Hindlimb muscle (tissue), 1 donor: ENCODE data around the gene ZNF646. TPM values are rescaled to one million over a fixed set of nuclear protein-coding genes. Genes with fewer than 3 reads are reported as not detected.
A peak's percentile ranks its signal among the peaks of the same experiment; 100 is the strongest.

Source experiments
- DNase-seq: peaks from one replicate; pipeline ENCODE4 v3.0.0-alpha.2; 2013
- polyA plus RNA-seq: library from polyadenylated mRNA; unstranded; fragments of 120-200 nt; gene quantifications from one replicate; pipeline ENCODE4 v1.2.1, GENCODE V29; 2013; ENCODE audit not compliant: insufficient read length

The ZNF646 gene
- polyA plus RNA-seq, 1 donor, result 12.6 TPM

DNA sequence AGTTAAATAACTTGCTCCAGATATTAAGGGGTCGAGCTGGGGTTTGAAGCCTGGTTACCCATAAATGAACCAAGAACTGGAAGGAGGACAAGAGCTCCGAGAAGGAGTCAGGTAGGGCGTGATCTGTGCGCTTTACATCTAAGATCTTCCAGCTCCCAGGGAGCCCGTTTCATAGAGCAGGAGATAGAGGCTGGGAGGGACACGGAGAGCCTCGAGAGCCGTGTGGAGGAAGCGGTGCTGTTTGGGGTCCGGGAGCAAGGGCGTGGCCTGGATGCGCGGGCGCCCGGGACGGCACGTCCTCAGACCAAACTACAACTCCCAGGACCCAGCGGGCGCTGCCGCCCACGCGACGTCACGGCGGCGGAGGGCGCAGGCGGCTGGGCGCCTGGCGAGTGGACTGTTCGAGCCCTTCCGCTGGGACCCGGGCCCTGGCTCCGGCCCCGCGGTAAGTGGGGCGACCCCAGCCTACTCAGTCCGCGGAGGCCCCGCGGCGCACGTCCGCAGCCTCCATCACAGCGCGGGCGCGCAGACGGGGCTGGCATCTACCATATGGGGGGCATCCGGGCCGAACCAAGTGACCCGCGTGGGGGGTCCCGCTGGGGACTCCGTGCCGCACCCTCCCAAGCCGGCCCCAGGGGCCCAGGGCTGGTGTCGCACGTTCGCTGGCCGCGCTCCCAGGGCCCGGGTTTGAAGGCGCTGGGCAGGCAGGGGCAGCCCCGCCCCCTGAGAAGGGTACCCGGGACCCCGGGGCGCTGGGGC lies 34.0 kb downstream of the ZNF646 start, which contains the start of gene BCKDK:
BCKDK (plus strand) TSS at position 352 of the 759 bp plus-strand sequence. CDS start 838 bp downstream, outside the sequence.
- DNase-seq, result peak; percentile 73

DNA sequence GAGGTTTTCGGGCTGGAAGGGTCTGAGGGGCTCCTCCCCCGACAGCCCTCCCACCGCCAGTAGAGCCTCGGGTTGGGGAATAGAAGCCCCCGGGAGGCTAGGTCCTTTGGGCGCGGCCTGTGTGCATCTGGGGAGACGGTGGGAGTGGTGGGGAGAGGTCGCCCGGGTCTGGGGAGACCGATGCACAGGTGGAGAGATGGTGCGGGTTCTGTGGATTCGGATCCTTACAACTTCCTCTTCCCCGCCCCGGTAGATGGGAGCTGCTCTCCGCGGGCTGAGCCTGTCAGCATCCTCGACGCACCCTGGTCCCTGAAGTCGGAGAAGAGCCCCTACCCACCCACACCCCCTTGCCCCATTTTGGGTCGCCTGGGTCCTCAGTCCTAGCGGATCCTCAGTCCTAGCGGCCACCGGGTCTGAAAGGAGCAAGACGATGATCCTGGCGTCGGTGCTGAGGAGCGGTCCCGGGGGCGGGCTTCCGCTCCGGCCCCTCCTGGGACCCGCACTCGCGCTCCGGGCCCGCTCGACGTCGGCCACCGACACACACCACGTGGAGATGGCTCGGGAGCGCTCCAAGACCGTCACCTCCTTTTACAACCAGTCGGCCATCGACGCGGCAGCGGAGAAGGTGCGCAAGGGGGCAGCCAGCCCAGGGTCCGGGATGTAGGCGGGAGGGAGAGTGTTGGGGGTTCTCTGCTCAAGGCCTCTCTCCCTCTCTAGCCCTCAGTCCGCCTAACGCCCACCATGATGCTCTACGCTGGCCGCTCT lies 34.8 kb downstream of the ZNF646 start:
- no peak for DNase-seq

DNA sequence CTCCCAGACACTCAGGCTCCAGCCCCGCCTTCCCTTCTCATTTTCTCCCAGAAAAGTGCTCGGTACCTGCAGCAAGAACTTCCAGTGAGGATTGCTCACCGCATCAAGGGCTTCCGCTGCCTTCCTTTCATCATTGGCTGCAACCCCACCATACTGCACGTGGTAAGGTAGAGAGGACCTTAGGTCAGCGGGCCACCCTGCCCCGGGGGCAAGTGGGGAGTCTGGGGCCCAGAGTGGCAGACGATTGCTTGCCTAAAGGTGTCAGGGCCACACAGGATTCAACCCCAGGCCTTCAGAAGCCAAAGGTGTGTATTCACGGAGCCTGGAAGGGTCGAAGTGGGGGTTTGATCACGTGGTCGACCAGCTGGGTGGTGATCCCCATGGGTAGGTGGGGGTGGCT lies 35.4 kb downstream of the ZNF646 start:
- DNase-seq, result no peak

DNA sequence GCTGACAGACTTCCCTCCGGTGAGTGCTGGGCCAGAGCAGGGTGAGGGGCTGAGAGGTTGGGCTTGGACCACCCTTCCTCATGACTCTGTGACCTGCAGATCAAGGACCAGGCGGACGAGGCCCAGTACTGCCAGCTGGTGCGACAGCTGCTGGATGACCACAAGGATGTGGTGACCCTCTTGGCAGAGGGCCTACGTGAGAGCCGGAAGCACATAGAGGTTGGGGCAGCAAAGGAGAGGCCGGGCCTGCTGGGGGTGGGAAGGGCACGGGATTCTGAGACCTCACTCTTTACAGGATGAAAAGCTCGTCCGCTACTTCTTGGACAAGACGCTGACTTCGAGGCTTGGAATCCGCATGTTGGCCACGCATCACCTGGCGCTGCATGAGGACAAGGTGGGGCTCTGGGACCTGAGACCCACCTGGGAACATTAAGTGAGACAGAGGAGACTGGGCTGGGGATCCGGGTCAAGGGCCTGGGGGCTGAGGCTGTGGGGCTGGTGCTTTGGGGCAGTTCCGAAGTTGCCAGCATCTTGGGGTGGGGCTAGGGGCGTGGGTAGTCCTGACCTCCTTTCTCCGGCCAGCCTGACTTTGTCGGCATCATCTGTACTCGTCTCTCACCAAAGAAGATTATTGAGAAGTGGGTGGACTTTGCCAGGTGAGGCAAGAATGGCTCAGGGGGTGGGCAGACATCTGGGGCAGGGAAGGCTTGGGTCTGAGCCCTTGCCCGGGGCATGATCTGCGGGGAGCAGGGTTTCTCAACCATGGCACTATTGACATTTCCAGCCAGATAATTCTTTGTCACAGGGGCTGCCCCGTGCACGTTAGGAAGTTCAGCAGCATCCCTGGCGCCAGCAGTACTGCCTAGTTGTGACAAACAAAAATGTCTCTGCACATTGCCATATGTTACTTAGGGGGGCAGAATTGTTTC lies 36.1 kb downstream of the ZNF646 start:
- DNase-seq, result no peak

DNA sequence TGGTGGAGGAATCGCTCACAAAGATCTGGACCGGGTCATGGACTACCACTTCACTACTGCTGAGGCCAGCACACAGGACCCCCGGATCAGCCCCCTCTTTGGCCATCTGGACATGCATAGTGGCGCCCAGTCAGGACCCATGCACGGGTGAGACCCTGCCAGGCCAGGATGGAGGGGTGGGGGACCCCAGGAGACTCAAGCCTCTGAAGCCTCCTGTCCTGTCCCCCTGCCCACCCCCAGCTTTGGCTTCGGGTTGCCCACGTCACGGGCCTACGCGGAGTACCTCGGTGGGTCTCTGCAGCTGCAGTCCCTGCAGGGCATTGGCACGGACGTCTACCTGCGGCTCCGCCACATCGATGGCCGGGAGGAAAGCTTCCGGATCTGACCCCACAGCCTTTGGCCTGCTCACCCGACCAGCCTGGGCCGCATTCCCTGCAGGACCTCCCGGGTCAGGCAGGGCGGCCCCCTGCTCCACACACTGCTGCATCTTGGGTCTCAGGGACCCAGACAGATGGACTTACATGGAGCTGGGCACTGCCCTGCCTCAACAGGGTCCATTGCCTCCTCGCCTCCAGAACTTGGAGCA lies 37.8 kb downstream of the ZNF646 start:
- DNase-seq, result no peak

DNA sequence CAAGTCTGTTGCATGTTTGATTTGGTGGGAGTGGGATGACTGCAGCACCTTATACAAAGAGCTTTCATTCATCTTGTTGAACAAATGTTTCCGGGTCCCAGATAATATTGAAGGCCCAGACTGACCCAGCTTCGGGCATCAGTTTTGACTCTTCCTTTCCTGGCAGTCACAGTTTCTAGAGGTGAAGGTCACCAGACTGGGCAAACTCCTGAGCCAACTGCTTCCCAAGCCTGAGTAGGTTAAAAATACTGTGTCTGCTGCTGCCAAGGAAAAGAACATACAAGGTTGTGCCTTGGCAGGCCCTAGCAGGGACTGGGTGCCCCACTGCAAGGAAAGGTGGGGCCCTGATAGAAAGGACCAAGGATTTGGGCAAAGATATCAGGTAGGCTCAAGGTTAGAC lies 38.5 kb downstream of the ZNF646 start:
- no peak for DNase-seq

DNA sequence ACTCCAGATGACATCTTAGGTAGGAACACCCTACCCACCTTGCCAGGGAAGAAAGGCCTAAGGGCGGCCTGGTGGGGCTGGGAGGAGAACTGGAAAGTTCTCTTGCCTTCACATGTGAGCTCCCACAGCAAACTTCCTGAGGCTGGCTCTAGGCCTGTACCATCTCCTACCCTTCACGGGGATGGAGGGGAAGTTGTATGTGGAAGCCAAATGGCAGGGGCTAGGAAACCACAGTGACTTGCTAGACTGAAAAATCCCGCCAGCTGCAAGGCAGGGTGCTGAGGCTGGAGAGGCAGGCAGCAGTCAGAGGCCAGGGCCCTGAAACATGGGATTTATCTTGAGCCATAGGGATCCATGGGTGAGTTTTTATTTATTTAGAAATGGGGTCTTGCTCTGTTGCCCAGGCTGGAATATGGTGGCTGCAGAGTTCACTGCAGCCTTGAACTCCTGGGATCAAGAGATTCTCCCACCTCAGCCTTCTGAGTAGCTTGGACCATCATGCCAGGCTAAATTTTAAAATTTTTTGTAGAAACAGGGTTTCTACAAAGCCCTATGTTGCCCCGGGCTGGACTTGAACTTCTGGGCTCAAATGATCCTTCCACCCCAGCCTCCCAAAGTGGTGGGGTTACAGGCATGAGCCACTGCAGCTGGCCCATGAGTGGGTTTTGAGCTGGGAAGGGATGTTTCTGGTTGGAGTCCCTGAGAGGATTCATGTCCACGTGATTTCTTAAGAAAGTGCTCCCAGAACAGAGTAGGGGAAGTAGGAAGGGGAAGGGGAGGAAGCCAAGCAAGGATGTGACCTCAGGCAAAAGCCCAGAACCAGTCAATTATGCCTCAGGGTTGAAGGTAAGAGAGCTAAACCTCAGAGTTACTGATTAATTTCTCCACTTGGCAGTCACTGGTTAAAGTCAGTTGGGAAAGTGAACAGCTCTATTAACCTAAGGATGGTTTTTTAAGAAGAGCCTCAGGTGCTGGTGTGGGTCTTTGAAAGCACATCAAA lies 39.2 kb downstream of the ZNF646 start:
- no peak for DNase-seq

DNA sequence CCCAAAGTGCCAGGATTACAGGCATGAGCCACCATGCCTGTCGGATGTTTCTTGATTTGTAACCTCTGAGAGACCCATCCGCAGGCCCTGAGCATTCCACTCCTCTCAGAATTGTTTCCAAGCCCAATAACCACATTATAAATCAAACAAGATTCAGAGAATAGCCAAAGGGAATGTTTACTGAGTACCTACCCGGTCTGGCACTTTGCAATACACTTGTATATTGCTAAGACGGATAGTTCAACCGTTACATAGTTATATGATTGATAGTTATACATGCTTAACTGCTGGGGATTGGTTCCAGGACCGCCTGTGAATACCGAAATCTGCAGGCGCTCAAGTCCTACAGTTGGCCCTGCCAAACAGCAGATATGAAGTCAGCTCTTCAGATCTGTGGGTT lies 40.2 kb downstream of the ZNF646 start:
- DNase-seq, result no peak

DNA sequence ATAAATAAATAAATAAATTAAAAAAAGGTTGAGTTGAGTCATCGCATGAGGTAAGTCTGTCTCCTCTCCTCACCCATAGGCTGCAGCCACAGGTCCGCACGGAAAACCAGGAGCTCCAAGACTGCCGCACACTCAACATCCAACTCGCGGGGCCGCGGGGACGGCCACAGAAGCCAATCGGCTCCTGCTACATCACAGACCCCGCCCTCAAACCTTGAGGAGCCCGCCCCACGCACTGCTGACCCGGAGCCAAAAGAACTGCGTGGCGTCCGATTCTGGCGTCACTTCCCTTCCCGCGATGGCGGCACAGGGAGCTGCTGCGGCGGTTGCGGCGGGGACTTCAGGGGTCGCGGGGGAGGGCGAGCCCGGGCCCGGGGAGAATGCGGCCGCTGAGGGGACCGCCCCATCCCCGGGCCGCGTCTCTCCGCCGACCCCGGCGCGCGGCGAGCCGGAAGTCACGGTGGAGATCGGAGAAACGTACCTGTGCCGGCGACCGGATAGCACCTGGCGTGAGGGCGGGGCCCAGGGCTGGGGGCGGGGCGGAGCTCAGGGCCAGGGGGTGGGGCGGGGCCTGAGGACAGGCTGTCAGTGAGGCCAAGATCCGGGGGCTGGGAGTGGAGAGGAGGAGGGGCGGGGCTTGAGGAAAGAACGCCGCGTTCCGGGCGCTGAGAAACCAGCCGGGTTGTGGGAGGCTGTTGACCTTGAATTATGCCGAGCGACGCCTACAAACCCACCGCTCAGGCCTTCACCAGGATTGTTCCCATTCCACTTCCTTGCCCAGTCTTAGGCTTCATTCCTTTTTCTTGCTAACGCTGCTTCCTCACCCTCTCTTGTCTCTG lies 43.4 kb downstream of the ZNF646 start, which contains the start of gene KAT8:
KAT8 (plus strand) TSS at position 281 of the 839 bp plus-strand sequence; CDS start at position 299, 18 bp downstream.
- DNase-seq, result peak; percentile 98

DNA sequence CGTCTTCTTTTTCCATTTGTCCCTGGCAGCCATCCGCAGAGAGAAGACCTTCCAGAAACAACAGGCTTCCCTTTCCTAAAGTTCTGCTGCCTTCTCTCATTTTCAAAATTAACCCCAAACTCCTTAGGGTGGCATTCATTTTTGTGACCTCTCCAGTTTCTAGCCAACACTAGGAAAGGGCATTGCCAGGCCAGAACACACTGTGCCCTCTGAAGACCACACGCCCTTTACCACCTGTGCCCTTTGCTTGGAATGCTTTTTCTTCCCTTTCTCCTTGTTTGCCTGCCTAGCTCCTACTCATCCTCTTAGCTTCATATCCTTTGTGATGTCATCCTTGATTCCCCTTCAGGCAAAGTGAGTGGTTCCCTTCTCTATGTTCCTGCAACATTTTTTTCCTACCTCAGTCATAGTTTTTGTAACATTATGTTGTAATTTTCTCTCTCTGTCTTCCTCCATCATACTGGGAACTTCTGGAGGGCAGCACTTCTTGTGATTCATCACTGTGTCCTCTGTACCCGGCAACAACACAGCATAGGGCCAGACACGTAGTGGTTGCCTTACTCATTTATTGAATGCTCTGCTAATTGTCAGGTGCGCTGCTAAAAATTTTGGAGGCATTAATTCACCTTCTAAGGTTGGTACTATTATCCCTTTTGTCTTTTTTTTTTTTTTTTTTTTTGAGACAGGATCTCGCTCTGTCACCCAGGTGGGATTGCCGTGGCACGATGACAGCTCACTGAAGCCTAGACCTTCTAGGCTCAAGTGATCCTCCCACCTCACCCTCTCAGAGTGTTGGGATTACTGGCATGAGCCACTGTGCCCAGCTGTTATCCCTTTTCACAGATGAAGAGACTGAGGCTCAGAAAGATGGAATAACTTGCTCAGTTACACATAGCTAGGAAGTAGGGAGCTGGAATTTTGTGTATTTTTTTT lies 44.3 kb downstream of the ZNF646 start:
- no peak for DNase-seq

DNA sequence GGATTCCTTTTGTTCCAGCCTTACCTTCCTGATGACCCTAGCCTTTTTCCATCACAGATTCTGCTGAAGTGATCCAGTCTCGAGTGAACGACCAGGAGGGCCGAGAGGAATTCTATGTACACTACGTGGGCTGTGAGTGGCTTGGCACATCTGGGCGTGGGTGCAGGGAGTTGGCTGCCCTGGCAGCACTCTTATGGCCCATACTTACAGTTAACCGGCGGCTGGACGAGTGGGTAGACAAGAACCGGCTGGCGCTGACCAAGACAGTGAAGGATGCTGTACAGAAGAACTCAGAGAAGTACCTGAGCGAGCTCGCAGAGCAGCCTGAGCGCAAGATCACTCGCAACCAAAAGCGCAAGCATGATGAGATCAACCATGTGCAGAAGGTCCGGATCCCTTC lies 45.9 kb downstream of the ZNF646 start:
- DNase-seq, result no peak

DNA sequence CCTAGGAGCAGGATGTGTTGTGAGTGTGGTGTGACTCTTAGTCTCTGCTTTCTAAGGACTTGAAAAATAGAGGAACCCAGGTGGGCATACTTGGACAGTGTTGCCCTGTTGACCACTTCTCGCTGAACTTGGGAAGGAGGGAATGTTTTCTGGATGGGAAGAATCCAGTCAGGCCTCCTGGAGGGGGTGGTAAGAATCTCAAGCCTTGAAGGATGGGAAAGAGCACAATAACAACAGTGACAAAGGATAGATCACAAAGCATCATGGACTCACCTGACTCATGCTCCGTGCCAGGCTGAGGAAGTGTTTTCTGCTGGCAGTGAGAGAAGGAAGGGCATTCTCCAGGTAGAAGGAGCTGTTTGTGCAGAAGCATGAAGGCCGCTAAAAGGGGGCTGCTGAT lies 51.6 kb downstream of the ZNF646 start:
- no peak for DNase-seq

DNA sequence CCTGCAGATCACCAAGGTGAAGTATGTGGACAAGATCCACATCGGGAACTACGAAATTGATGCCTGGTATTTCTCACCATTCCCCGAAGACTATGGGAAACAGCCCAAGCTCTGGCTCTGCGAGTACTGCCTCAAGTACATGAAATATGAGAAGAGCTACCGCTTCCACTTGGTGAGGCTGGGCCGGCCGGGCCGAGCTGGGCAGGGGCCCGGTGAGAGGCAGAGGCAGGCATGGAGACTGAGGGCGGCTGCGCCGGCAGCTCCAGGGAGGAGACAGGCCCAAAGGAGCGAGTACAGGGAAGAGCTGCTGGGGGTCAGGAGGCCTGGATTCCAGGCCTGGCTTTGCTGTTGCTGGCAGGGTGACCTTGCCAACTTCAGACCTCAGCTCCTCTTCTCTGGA lies 53.0 kb downstream of the ZNF646 start:
- DNase-seq, result no peak

DNA sequence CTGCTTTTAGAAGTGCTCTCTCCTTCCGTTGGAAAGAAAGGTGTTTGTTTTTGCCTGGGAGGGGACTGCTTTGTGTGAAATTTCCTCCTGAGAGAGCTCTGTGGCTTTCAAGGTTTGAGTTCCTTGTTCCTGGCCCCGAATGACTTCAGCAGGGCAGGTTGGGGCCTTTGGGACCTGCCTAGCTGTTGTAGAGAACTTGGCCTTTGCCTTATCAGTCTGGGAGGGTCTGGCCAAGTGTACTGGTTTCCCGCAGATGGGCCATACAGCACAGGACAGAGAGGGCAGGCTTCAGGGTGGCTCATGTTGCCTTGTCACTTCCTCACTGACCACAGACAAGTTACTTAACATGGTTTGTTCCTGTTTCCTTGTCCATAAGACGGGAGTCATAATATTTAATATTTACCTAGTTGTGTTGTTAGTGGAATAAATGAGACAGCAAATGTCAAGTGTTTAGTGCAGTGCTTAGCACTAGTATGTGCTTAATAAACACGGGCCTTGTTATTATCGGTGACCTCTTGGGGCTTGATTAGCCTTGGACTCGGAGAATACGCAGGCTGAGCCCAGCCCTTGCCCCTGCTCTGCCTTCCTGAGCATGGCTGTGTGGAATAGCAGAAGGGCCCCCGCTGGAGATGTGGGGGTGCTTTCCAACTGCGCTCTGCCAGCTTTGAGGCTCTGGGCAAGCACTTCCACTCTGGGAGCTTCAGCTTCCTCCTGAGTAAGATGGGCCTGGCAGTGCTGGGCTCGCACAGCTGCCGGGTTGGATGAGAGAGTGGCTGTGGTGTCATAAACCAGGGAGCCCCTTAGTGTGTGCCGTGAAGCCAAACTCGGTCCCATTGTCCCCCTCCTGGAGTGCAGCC lies 54.7 kb downstream of the ZNF646 start:
- no peak for DNase-seq

DNA sequence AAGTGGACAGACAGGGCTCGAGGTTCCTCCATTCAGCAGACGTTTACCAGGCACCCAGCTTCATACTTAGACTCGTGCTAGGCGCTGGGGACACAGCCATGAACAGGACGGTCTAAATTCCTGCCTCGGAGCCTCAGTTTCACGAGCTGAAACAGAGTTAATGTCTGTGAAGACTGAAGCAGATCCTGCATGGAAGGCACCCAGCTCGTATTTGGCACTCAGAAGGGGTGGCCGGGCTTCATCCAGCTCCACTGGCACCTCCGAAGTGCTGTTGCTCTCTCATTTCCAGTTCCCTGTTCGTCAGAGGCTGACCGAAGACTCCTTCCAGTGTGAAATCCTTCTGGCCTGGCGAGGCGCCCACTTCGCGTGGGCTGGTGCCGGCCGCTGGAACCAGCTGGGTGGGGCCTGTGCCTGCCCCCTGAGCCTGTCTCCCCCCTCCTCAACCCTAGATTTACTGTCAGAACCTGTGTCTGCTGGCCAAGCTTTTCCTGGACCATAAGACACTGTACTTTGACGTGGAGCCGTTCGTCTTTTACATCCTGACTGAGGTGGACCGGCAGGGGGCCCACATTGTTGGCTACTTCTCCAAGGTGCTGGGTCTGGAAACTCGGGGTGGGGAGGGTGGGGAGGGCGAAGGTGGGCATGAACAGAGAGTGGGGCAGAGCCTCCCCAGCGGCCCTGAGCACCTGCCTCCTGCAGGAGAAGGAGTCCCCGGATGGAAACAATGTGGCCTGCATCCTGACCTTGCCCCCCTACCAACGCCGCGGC lies 55.5 kb downstream of the ZNF646 start:
- DNase-seq, result no peak

DNA sequence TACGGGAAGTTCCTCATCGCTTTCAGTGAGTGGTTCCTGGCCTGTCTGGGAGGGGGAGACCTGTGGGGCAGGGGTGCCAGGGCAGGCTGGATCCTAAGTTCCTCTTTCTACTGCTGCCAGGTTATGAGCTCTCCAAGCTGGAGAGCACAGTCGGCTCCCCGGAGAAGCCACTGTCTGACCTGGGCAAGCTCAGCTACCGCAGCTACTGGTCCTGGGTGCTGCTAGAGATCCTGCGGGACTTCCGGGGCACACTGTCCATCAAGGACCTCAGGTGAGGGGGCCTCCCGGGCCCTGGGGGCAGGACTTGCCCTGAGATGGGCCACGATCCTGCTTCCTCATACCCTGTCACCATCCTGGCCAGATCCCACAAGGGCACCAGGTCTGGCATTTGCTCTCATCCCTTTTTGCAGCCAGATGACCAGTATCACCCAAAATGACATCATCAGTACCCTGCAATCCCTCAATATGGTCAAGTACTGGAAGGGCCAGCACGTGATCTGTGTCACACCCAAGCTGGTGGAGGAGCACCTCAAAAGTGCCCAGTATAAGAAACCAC lies 56.2 kb downstream of the ZNF646 start:
- no peak for DNase-seq

DNA sequence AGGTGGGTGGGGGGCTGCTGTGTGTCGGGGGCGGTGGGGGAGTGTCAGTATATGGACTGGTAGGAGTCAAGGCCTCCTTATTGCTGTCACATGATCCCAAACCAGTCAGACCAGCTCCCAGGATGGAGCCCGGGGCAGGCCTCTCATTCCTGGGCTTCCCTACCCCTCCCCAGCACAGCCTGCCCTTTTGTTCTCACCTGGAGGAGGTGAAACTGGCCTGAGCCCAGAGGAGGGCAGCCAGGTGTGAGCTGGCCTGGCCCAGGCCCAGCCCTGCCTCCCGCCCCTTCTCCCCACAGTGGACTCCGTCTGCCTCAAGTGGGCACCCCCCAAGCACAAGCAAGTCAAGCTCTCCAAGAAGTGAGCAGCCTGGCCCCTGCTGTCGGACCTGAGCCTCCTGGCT lies 56.7 kb downstream of the ZNF646 start:
- DNase-seq, result no peak
